Caco-2 (cell line): ENCODE measurements around the gene TMEM263. TPM values are rescaled to one million over a fixed set of nuclear protein-coding genes. Genes with fewer than 3 reads are reported as not detected.

Experiments
- BruUV-seq: library from RNA; stranded (reverse); fragments of 400-500 nt; replicated peaks from 2 replicates; lab custom pipeline; 2021; lab: Mats Ljungman, UMichigan
- CTCF ChIA-PET: fragments of 300-600 bp; sonication (Branson Sonifier 250); formaldehyde crosslinking; loops from one replicate; lab custom pipeline; 2022; ENCODE audit warnings: antibody characterized with exemption; lab: Charles Lee
- POLR2A ChIA-PET: fragments of 300-600 bp; sonication (Branson Sonifier 250); formaldehyde crosslinking; loops from one replicate; lab custom pipeline; 2022; ENCODE audit warnings: antibody characterized with exemption; lab: Charles Lee
- DNase-seq, 2 experiments: peaks; one replicate each; pipeline versions ENCODE4 v3.0.0 to v3.0.0-alpha.2; 2020 to 2022
- H3K27me3 ChIP-seq: replicated peaks from 2 replicates; pipeline ENCODE4 v1.6.0; 2011; ENCODE audit warnings: low read length; ENCODE audit not compliant: control insufficient read depth, insufficient read depth
- H3K36me3 ChIP-seq: 2 replicates; pipeline ENCODE4 v1.5.1; 2011; ENCODE audit warnings: low read length; ENCODE audit not compliant: control insufficient read depth, insufficient read depth
- H3K4me1 ChIP-seq: fragments of 250-450 bp; sonication (Bioruptor Pico); 2 replicates; pipeline ENCODE4 v1.5.1; 2020; ENCODE audit warnings: mild to moderate bottlenecking
- H3K4me3 ChIP-seq: 2 replicates; pipeline ENCODE4 v1.5.1; 2011; ENCODE audit warnings: low read depth, mild to moderate bottlenecking, control low read depth, low read length
- H3K9me3 ChIP-seq: fragments of 250-450 bp; sonication (Bioruptor Pico); 2 replicates; pipeline ENCODE4 v1.5.1; 2020; ENCODE audit warnings: mild to moderate bottlenecking, moderate library complexity
- H3K27ac Mint-ChIP-seq: one replicate; pipeline ENCODE4 v1.8.0; 2022; ENCODE audit warnings: mixed read lengths; ENCODE audit not compliant: unreplicated experiment
- H3K27me3 Mint-ChIP-seq: one replicate; pipeline ENCODE4 v1.8.0; 2022; ENCODE audit warnings: mixed read lengths; ENCODE audit not compliant: insufficient read depth, unreplicated experiment
- H3K36me3 Mint-ChIP-seq: one replicate; pipeline ENCODE4 v1.8.0; 2022; ENCODE audit warnings: mild to moderate bottlenecking, mixed read lengths; ENCODE audit not compliant: insufficient read depth, unreplicated experiment
- H3K4me1 Mint-ChIP-seq: one replicate; pipeline ENCODE4 v1.8.0; 2022; ENCODE audit warnings: low read depth, mixed read lengths; ENCODE audit not compliant: unreplicated experiment
- H3K4me3 Mint-ChIP-seq: one replicate; pipeline ENCODE4 v1.8.0; 2022; ENCODE audit warnings: mild to moderate bottlenecking, moderate library complexity, mixed read lengths; ENCODE audit not compliant: unreplicated experiment
- H3K9me3 Mint-ChIP-seq: one replicate; pipeline ENCODE4 v1.8.0; 2022; ENCODE audit warnings: mixed read lengths; ENCODE audit not compliant: unreplicated experiment
- CTCF ChIP-seq, 2 experiments: fragments of 200-600 bp in 1 of 2; IDR thresholded peaks; 1 replicate in 1 of 2; 2 replicates in 1 of 2; pipeline versions ENCODE4 v1.5.1 to v1.8.0; 2011 to 2022; ENCODE audit warnings: antibody characterized with exemption in 1 of 2, control low read depth in 1 of 2, inconsistent platforms in 1 of 2, low read depth in 1 of 2, low read length in 1 of 2, mild to moderate bottlenecking in 1 of 2, moderate library complexity in 1 of 2; ENCODE audit not compliant: insufficient read depth in 1 of 2, severe bottlenecking in 1 of 2, unreplicated experiment in 1 of 2
- intact Hi-C: fragments of 100-400 bp; cut with micrococcal nuclease; formaldehyde crosslinking; loops from one replicate; pipeline ENCODE4 v1.10.0; 2022; ENCODE audit not compliant: unreplicated experiment
- total RNA-seq: library from RNA; stranded (reverse); gene quantifications from 2 replicates; pipeline ENCODE4 v1.2.3, GENCODE V29; 2022

The TMEM263 gene
- total RNA-seq, 1 experiment from 2014 or later: 31.6 TPM

- CTCF ChIA-PET: no interaction called here
- Histone ChIP-seq H3K27me3 (no peaks in the 10 kb centered on the region), H3K4me1 (no peaks in the 10 kb centered on the region), H3K4me3 (no peak overlapping the region), H3K36me3 (no peaks in the 10 kb centered on the region), H3K9me3 (no peaks in the 10 kb centered on the region)
- H3K27me3 Mint-ChIP-seq: no peaks in the 10 kb centered on the region
- no peaks in the 10 kb centered on the region for H3K4me1 Mint-ChIP-seq
- no peak for DNase-seq
- no peak overlapping the region for H3K4me3 Mint-ChIP-seq
- no peaks in the 10 kb centered on the region for H3K9me3 Mint-ChIP-seq
- intact Hi-C loops: no loop called here
- POLR2A ChIA-PET: no interaction called here
- BruUV-seq: no TSS peak
- H3K27ac Mint-ChIP-seq: no peak overlapping the region
- peaks cover 8% of the 10 kb centered on the region for H3K36me3 Mint-ChIP-seq
- no peak for TF ChIP-seq CTCF (IDR thresholded peaks at IDR 0.05; ENCODE audit: insufficient read depth in 1 of 2, low read depth in 1 of 2, low read length in 1 of 2, severe bottlenecking in 1 of 2, unreplicated experiment in 1 of 2)
Measured at GRCh38 chr12:107019546-107019945, 63.8 kb downstream of the TMEM263 start.

Other genes with a start within 250 kb of the TMEM263 start
- gene RIC8B, start 181.2 kb upstream of the TMEM263 start, total RNA-seq: 7.8 and 7.9 TPM in 2 replicates
- gene MTERF2, start 31.2 kb downstream of the TMEM263 start, total RNA-seq: 9.8 and 10.1 TPM in 2 replicates
- gene CRY1, start 137.6 kb downstream of the TMEM263 start, total RNA-seq: 19.4 and 22.2 TPM in 2 replicates